ENCODE measurements around the gene TEAD1.

Gene TEAD1

DNA sequence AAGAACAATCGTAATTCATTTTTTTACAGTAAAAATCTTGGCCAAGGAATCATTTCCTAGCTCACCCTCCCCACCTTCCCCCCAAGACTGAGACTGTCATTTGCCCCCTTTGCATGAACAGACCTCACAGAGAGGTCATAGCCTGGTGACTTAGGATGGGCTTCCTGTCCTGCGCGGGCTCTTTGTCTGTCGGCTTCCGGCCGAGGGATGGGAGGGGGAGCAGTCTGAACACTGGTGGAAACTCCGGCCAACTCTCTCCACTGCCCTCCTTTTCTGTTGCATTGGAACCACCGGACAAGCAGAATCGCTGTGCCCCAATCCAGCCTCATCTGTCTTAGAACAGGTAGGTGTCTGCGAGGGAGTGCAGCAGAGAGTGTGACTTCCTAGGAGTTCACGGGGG, 41.7 kb downstream of the TEAD1 start:
- DNase-seq, result no peak

DNA sequence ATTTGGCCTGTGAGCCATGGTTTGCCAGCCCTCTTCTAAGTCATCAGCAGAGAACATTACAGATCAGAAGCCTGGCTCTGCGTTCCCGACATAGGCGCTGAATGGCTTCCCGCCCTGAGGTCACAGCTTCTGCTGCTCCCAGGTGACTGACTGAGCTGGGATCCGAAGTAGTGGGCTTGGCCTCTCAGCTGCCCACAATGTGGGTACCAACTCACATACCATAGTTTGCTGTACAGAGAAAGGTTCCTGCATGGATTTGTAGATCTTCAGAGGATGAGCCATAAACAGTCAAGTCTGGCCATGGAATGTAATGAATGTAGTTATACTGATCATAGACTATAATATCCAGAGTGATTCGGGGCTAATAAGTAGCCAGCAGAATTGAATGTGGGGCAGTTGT, 42.6 kb downstream of the TEAD1 start:
- no peak for DNase-seq

DNA sequence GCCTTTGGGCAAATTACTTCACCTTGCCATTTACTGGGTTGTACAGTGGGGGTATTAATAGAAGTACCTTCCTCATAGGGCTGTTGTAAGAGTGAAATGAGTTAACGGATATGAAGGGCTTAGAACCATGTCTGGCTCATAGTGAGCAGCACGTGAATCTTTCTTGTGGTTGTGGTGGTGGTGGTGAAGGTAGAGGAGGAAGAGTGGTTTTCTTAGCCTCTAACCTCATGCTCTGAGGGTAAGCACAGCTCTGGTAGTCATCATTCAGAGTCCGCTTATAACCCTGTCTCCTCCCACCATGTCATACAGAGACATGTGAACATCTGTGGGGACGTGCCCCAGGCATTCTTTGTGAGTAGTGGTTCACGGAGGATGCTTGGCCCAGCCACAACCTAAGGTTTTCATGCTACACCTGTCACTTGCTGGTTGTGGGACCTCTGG, 43.6 kb downstream of the TEAD1 start:
- DNase-seq, result peak; percentile 82

DNA sequence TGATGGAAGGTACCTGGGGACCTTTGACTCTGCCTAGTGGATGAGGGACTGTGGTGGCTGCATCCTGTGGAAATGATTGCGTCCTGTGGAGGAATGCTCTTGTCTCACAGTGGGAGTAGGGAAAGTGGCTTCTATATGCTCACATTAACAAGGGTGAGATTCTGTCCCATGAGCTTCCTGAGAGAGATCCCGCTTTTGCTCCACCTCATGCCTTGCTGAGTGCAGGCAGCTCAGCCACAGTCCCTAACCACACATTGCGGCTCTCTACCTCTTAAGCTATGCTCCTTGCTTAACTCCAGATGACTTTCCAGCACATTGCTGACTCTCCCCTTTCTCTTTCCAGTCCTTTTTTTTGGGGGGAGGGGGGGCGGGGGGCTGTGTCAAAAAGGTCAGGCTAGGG, 45.0 kb downstream of the TEAD1 start:
- DNase-seq, result peak; percentile 40

DNA sequence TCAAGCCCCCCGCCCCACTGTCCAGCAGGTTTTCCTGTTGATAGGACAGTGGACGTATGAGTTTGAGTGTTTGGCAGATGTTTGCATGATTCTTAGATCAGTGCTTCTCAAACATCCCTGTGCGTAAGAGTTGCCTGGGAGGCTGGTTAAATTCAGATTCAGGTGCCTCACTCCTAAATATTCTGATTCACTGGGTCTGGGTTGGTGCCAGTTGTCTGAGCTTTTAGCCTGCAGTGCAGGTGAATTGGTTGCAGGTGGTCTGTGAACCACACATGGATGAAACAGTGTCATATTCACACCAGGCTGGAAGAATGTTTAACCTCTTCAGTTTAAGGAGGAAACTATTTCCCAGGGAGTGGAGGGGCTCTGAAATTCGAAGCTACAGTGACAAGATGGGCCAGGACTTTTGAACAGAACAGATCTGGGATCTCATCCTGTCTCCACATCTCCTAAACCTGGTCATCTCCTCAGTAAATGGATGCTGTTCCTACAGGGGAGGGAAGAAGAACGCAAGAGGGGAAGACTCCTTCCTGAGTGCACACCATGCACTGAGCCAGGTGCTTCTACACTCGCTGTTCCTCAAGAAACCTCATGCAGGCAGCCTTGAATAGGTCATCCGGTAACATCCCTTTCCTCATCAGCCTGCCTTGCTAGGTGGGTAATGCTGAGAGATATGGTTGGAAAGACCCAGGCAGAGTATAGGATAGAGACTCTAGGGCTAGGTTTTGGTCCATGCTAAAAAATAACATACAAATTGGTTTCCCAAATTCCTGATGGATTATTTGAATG, 47.8 kb downstream of the TEAD1 start:
- peak; percentile 68 for DNase-seq

DNA sequence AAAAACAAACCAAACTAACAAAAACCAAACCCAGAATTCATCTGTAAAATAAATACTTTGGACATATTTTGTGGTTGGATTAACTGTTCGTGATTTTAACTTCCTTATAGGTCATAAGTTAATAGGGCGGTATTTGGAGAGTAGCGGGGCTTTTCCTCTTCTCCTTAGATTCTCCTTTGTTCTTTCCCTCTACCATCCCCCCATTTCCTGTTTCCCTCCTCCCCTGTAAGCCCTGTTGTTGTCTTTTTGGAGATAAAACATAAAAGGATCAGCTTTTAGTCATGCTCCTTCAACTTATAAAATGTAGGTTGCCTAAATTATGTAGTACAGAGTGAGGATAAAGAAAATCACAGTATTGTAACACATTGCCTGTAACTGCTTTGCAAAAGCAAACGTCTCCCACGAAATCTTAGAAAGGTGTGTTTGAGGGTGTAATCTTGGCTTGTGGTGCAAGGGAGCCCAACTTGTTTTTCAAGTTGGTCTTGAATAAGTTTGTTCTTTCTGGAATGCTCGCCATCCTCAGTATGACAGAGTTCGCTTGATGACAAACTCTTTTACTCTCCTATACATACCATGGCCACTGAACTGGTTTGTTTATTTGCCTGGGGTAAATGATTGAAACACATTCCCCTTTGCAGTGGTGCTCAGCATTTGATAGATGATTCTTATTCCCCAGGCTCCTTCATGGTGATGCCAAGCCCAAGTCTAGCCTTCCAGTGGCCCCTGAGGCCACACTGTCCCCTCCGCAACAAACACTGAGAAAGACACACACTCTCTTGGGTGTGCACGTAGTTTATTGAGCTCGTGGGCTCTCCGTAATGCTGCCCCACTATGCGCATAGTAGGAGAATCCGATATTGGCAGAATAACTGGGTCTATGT, 49.4 kb downstream of the TEAD1 start:
- no peak for DNase-seq

DNA sequence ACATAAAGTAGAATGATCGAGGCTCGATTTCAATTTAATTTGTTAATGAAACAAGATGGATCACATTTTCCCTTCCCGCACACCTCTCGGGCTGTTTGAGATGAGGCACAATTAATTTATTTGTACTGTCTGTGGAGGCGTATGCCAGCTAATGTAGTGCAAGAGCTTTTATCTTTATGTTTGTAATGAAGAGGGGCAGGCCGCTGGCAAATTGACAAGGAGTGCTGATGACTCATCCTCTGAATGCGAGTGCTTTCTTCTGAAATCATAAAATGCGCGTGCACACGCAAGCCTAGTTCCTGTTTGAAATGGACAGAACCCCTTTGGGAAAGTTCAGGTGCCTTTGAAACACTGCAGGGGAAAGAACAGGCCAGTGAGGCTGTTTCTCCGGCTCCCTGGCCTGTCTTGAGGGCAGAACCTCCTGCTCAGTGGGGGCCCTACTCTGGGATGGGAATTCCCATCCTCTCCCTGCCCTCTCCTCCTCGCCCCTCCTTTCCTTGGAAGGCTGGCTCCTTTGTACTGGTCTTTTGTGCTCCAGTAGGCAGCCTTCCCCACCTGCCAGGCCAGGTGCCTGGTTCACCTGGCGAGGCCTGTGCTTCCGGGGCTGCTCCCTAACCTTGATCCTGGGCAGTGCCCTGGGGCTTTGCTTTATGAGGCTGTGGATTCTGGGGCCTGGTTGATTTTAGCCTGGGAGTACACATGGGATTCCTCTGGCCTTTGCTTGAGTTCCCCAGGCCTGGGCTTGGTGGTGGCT, 50.3 kb downstream of the TEAD1 start:
- peak; percentile 92 for DNase-seq

DNA sequence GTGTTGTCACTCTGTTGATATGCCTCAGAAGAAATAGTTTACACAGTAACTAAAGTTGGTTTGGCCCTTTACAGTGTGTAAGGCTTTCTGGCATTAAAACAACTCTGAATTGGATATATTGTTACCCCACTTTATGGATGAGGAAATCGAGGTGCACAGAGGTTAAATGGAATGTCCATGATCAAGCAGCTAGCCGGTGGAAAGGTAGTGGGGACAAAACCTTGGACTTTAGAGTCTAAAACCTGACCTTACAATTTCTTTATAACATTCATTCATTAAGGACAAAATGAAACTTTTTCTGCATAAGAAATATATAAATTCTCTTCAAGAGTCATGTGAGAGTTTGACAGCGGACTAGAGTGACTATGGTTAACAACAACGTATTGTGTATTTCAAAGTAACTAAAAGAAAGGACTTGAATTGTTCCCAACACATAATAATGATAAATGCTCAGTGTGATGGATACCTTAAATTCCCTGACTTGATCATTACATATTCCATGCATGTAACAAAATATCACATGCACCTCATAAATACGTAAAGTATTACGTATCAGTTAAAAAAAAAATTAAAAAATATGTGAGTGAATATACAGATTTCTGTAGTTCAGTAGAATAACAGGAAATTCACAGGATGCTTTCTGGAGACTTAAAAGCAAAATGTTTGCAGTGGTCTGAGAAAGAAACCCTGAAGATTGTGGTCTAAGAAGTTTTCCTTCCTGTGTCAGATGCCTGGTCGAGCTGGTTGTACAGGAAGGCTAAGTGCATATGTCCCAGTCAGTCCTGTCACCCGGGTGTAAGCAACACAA, 51.0 kb downstream of the TEAD1 start:
- no peak for DNase-seq

DNA sequence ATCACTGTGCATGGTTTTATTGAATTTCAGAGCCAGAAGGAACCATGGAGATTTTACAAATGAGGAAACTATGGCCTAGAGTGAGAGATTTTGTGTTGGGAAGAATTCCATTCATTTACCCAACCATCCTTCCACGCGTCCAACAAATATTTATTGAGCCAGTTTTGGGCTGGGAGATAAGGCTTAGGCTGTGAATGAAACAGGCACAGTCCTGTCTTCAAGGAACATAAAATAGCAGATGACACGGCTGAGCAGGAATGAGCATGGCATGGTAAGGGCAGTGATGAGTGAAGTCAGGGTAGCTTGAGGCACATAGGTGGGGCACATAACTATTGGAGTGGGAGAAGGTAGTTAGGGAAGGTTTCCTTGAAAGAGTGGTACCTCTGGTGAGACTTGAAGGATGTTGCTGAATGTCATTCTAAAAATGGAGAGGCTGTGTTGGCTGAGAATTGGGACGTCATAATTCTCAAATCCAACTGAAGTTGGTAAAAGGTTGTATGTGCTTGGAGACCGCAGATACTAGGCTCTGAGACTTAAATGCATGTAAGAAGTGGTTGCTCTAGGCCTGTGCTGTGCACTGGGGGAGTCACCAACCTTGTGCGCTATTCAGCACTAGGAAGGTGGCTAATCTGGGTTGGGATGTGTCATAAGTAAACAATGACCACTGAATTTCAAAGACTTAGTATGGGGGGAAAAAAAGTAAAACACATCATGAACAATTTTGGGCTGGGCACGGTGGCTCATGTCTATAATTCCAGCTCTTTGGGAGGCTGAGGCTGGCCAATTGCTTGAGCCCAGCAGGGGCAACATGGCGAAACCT, 51.9 kb downstream of the TEAD1 start:
- DNase-seq, result no peak

DNA sequence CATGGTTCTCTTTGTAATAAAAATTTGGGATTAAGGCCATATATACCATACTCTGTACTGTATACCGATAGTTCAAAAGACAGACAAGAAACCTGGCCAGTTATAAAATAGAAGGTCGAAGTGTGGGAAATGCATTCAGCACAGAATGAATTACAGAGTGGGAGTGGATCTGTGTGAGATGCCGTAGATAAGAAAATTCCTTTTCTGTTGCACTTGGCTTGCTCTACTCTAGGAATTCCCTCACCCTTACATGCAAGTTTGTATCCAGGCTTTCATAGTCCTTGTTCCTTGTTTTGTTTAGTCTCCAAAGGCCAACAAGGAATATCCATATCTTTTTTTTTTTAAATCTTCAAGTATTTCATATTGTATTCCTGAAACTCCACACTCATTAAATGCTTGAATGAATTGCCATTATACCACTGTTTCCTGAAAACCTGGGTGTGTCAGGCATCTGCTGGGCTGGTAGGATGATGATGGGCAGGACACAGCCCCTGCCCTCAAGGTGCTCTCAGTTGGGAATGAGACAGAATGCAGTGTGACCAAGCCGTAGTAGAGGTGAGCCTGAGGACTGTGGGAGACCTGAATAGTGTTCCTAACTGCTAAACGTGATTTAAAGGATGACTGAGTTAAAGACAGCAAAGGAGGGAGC, 53.5 kb downstream of the TEAD1 start:
- no peak for DNase-seq

DNA sequence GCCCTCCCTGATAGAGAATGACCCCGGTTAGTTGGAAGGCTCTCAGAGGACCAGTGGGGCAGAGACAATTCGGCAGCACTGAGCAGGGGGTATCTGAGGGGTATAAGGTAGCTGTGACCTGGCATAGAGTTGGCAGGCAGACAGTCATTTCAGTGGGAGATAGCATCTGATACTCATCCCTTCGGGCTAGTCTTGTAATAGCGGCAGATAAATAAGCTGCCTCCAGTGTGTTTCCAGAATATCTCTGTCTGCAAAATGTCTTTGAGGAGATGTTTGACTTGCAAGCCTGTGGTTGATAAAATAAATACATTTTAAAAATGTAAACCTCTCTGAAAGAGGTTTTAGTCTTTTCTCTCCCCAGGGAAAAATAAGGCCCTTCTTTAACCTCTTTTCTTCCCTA, 54.2 kb downstream of the TEAD1 start:
- DNase-seq, result no peak

DNA sequence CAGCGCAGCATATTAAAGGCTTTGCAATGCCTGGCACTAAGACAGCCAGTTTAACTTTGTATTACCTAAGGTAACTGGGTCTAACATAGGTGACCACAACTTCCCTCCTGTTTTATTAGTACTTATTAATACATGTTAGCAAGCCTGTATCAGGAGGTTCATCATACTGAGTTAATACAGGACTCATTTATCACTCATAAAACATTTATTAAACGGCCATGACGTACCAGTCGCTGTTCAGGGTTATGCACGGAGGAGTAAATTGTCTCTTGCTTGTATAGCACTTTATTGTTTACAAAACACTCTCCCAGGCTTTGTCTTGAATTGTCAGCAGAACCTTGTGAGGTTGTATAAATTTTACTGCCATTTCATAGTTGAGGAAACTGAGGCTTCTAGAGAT, 55.7 kb downstream of the TEAD1 start:
- no peak for DNase-seq

DNA sequence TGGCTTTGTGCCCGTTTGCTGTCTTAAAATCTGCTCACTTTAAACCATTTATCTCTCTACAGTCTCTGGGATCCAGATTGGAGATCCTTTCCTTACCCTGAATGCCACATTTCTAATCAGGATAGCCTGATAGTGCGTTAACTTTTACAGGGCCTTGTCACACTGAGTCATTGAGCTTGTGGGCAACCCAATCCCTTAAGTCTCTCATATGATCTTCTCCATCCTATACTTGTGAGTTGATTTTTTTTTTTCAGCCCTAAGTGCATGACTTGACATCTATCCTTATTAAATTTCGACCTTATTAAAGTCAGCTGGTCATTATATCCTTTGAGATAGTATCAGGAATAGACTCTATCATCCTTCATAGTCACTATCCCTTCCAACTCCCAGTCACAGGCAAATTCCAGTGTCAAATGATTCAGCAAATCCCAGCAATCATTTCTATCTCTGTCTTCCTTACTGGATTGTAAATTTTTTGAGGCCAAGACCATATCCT, 57.7 kb downstream of the TEAD1 start:
- no peak for DNase-seq

DNA sequence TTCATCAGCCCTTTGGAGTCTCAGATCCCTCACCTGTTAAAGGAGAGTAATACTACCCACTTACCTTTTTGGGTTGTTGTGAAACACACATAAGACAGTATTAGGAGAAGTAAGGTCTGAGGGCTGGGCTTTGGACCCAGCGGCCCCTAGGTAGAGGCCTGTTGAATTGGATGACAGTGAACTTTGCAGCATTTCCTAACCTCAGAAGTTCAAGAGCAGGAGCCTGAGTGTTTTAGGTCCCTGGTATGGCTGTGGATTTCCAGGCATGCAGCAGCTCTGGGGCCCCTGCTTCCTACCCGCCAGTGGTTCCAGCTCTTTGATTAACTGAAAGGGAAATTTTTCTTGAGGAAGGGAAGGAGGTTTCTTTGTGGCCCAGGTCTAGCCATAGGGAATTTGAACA, 58.9 kb downstream of the TEAD1 start:
- no peak for DNase-seq

DNA sequence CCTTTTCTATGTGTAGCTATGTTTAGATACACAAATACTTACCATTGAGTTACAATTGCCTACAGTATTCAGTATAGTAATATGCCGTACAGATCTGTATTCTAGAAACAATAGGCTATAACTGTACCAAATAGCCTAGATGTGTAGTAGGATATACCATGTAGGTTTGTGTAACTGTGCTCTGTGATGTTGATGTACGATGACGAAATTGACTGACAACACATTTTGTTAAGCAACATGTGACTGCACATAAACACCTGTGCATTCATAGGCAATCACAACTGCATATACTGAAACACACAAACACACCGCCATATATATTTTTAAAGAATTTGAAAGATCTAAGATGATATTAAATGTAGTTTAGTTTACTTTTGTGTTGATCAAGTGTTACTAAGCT, 60.4 kb downstream of the TEAD1 start:
- DNase-seq, result no peak

DNA sequence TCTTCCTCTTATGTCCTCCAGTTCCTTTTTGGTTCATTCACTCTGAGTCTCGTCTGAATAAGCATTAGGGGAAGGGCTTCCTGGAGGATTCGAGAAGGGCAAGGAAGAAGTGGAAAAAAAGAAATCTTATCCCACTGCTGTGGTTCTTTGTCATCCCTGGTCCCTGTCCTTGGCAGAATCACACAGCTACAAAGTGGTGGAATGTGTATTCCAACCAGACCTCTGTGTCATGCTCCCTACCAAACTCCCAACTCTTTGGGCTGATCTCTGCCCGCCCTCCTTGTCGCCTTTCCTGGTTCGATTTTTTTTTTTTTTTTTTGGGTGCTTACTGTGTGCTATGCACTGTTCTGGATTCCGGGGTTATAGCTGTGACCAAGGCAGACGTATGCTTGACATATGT, 61.0 kb downstream of the TEAD1 start:
- no peak for DNase-seq

DNA sequence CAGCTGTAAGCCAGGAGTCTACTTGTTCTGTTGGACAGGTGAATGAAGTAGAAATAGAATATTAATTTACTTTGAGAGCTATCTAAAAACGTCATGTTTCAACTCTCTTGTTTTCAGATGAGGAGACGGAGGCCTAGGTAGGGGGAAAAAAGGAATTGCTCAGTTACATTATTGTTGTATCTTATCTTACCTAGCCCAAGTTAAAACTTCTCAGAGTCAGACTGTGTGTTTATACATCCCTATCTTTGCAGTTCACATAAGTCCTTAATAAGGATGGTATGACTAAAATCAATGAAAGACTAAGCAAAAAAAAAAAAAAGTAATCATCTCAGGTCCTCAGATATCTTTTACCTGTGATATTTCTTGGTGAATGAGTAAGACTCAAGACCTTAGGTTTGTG, 62.8 kb downstream of the TEAD1 start:
- DNase-seq, result no peak

DNA sequence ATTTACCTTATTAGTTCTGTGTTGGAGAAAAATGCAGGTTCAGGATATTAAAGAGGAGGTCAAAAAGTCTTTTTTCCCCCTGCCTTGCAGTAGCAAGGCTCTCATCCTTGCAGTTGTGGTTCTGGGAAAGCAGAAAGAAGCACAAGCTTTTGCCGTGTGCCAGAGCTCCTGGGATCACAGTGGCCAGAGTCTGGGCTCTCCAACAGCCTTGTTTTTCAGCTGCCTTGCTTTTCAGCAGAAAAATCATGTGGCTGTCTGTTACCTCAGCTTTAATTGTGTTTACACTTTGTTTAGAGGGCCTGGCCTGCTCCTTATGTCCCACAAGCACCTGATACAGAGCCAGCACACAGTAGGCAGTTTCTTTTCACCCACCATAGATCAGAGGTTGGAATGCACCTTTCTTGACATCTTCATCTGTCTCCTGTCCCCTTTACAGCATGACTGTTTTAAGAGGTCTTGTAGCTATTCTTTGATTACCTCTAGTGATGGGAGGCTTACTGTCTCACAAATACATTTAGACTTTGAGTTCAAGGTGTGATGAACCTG, 67.5 kb downstream of the TEAD1 start:
- DNase-seq, result no peak

DNA sequence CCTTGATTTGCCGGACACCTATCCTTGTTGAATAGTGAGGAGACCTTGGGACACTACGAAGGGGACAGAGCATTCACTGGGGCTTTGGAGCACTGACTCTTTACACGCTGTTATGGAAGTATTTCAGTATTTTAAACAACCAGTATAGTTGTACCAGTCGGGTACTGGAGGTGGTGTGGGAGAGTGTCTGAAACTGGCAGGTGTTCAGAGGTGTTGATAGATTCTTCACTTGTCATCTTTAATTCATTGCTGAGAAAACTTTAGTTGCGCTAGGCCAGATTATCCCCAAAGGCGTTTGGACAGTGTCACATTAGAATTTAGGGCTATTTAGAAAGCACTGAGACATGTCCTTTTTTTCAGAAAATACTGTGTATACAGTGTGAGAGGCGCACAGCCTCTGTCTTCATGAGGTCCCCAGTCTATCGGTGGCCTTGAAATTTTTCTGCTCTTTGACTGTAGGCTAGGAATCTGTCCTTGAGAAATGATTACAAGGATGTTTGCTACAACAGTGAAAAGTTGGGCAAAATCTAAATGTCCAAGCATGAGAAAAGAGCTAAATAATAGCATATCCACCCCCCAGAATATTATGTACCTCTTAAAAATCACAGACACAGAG, 69.7 kb downstream of the TEAD1 start:
- peak; percentile 70 for DNase-seq

DNA sequence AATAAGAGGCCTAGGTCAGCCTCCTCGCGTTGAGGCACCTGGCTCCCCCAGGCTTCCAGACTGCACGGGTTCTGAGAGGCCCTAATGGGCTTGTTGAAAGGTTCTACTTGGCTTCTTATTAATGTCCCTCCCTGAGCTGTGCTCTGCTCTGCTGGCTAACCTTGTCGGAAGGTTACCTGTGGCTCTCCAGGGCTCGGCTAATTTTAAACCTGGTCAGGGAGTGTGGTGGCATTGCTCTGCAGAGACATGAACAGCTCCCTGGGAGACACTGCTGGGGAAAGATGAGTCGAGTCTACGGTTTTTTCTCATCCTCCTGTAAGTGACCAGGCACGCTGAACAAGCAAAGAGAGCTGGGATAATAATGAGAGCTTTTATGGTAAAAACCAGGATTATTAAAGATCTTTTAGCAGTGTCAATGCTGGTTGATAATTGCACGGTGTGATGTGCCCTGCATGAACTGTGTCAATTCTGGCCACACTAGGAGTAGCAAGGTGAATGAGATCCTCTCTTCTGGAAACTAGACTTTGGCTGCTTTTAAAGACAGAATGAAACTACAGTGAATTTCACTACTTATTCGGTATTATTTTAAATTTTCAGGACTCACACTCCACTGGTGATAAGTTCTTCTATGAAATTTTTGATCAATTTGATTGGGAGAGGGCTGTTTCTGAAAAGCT, 70.7 kb downstream of the TEAD1 start:
- DNase-seq, result peak; percentile 84

All from RPMI8226 (cell line).